GM21825 (cell line): ENCODE data around the gene LRRC61.
"Not testable (repeated sequence)": the region's sequence is repeated elsewhere in the genome, so short reads cannot be mapped to it uniquely, and the experiment has no call there.

Source experiments
- ATAC-seq: cut with Tn5 transposase; IDR thresholded peaks from one replicate; pipeline ENCODE4 v1.9.1; 2021; ENCODE audit warnings: mild to moderate bottlenecking, moderate library complexity; ENCODE audit not compliant: unreplicated experiment

Gene LRRC61

GRCh38 chr7:150307129-150307528, 16.0 kb upstream of the LRRC61 start:
- ATAC-seq: no peak

DNA sequence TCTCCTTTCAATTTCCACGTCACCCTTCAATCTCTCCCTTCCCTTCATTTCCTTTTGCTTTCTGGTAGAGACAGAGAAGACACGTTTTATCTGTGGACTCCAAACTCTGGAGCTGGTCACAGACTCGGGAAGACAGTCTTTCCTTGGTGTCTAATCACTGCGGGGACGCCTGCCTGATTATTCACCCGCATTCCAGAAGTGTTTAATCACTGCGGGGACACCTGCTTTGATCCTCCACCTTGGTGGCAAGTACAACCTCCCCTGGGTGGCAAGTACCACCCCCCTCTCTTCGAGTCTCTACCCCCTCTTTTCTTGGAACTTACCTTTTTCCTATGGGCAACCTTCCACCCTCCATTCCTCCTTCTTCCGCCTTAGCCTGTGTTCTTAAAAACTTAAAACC, 15.3 kb upstream of the LRRC61 start:
- no peak for ATAC-seq

DNA sequence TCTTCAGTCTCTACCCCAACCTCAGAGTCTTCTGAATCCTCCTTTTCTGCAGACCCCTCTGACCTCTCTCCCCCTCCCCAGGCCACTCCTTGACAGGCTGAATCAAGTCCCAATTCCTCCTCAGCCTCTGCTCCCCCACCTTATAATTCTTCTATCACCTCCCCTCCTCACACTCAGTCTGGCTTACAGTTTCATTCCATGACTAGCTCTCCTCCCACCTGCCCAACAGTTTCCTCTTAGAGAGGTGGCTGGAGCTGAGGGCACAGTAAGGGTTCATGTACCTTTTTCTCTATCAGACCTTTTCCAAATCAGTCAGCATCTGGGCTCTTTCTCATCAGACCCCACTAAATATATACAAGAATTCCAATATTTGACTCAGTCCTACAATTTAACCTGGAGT, 14.6 kb upstream of the LRRC61 start:
- no peak for ATAC-seq

DNA sequence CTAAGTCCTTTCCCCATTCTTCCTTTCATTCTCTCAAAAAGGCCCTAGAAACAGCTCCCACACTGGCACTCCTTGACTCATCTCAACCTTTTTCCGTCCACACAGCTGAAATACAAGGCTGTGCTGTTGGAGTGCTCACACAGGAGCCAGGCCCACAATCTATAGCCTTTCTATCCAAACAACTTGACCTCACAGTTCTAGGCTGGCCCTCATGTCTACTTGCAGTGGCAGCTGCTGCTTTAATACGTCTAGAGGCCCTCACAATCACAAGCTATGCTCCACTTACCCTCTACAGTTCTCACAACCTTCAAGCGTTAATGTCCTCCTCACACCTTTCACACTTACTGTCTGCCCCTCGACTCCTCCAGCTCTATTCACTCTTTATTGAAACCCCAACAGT, 12.0 kb upstream of the LRRC61 start:
- ATAC-seq: no peak

DNA sequence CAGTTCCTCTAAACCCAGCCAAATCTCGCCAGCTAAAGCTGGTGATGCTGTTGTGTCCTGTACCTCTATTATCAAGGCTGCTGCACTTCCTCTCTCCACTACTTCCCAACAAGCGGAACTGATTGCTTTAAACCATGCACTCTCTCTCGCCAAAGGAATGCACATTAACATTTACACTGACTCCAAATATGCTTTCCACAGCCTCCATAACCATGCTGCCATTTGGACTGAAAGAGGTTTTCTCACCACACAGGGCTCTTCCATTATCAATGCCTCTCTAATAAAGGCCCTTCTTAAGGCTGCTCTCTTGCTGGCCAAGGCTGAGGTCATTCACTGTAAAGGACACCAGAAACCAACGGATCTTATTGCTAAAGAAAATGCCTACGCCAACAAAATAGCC, 11.4 kb upstream of the LRRC61 start:
- ATAC-seq: no peak

DNA sequence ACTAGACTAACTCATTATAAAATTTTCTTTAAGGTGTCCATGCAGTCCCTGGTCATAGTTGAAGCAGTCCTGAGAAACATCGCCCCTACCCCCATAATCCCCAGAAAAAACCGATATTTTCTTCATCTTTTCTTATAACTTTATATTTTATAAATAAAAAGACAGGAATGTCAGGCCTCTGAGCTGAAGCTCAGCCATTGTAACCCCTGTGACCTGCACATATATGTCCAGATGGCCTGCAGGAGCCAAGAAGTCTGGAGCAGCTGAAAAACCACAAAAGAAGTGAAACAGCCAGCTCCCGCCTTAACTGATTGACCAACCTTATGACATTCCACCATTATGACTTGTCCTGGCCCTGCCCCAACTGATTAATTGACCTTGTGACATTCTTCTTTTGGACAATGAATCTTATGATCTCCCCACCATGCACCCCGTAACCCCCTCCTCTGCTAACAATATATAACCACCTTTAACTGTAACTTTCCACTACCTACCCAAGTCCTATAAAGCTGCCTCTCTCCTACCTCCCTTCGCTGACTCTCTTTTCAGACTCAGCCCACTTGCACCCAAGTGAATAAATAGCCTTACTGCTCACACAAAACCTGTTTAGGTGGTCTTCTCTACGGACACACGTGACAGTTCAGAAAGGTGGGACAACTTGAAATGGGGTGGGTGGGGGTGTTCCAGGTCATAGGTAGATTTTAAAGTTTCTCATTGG, 10.3 kb upstream of the LRRC61 start:
- ATAC-seq: not testable (repeated sequence)

DNA sequence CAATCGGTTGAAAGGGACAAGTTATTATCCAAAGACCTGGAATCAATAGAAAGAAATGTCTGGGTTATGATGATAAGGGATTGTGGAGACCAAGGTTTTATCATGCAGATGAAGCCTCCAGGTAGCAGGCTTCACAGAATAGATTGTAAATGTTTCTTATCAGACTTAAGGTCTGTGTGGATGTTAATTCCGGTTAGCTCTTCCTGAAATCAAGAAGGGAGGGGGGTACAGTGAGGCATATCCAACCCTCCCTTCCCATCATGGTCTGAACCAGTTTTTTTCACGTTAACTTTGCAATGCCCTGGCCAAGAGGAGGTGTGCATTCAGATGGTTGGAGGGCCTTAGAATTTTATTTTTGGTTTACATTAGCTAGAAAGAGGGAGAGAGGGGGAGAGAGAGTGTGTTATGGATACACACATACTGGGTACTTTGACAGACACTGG, 9.8 kb upstream of the LRRC61 start:
- no peak for ATAC-seq

GRCh38 chr7:150313870-150314269, 9.3 kb upstream of the LRRC61 start:
- no peak for ATAC-seq

DNA sequence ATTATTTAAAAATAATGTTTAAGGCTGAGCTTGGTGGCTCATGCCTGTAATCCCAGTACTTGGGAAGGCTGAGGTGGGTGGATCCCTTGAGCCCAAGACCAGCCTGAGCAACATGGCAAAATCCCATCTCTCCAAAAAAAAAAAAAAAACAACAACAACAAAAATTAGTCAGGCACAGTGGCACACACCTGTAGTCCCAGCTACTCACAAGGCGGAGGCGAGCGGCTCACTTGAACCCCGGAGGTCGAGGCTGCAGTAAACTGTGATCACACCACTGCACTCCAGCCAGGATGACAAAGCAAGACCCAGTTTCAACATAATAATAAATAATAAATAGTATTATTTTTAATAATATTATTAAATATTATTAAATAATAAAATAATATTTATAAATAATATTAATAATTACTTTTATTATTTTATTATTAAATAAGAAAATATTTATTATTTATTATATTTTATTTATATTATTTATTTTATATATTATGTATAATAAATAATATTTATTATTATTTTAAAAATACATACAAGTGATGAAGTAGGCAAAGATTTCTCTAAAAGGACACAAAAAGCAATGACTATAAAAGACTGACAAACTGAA, 8.4 kb upstream of the LRRC61 start:
- ATAC-seq: no peak

- ATAC-seq: not testable (repeated sequence)
Observed at GRCh38 chr7:150316987-150317386, 6.2 kb upstream of the LRRC61 start.

DNA sequence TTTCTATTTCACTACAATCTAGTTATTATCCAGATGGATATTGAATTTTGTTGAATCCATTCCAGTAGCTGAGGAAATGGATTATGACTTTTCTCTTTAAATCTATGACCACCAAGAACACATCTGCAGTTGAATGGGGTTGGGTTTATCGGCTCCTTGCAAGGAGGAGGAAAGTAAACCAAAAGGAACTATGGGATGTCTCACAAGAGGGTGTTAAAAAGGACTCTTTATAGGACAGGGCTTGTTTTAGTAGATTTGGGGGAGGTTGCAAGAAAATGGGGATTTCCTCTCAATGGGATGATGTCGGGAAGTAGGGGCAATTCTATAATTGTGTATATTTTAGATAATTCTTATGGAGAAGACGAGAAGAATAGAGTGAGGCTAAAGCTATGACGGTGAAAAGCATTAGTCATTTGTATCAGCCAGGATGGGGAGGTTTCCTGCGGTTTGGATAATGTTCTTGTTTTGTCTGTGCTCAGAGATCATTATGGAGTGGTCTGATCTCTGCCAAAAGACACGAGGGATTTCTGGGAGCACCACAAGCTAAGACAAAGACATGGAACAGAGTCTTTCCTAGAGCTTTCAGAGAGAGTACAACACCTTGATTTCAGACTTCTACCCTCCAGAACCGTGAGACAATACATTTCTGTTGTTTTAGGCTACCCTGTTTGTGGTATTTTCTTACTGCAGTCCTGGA, 5.3 kb upstream of the LRRC61 start:
- no peak for ATAC-seq

GRCh38 chr7:150321788-150322113, 1.4 kb upstream of the LRRC61 start:
- ATAC-seq: no peak

DNA sequence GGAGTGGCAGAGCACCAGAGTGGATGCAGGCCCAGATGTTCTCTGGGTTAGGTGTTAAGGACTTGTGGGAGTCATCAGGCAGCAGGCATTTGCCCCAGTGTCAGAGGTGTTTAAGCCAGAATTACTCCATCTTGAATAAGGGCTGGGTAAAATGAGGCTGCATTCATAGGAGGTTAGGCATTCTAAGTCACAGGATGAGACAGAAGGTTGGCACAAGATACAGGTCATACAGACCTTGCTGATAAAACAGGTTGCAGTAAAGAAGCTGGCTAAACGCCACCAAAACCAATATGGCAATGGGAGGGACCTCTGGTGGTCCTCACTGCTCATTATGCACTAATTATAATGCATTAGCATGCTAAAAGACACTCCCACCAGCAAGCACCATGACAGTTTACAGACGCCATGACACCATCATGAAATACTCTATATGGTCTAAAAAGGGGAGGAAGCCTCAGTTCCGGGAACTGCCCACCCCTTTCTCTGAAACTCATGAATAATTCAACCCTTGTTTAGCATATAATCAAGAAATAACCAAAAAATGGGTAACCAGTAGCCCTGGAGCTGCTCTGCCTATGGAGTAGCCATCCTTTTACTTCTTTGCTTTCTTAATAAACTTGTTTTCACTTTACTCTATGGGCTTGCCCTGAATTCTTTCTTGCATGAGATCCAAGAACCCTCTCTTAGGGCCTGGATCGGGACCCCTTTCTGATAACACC, 882 bp upstream of the LRRC61 start:
- no peak for ATAC-seq

GRCh38 chr7:150323682-150324372, 672 bp downstream of the LRRC61 start:
- no peak for ATAC-seq

DNA sequence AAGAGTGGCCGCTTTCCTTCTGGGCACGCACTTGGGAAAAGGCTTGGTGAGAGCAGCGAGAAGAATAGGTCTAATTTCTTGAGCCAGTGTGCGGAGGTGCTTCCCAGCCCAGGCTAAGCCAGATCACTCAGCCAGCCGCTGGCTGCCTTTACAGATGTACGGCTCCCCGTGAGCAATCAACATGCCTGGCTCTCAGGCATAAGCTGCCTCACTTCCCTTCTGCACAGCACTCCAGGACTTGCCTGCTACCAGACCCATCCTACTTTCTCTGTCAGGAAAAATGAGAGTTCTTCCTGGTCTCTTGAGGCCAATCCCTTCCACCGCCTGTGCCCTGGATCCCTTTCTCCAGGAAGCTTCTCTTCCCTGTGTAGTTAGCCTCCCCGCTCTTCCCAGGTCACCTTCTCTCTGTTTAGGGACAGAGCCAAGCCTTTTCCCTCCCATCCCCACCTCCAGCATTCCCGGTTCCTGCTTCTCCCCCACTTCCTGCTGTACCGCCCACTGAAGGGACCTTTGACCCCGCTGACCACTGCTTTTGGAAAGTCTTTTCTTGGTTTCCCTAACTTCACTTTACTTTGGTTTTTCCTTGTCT, 1.3 kb downstream of the LRRC61 start:
- no peak for ATAC-seq

DNA sequence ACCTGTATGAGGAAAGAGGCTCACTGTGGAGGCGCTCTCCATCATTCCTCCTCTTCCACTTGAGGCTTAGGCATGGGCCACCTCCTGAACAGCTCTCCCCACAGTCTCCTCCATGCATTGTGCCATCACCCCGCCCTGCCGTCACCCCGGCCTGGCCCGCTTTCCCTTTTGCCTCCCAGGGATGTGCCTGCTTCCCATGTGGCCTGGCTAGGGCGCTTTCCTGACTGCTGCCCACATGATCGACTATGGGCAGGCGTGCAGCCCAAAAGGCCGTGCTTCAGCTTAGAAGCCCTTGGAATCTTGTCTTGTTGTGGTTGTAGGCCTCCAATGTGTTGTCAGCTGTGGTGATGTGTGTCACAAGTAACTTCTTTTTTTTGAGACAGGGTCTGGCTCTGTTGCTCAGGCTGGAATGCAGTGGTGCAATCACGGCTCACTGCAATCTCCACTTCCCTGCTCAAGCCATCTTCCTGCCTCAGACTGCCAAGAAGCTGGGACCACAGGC, 2.0 kb downstream of the LRRC61 start:
- ATAC-seq: no peak

GRCh38 chr7:150325901-150326300, 2.7 kb downstream of the LRRC61 start:
- ATAC-seq: no peak

DNA sequence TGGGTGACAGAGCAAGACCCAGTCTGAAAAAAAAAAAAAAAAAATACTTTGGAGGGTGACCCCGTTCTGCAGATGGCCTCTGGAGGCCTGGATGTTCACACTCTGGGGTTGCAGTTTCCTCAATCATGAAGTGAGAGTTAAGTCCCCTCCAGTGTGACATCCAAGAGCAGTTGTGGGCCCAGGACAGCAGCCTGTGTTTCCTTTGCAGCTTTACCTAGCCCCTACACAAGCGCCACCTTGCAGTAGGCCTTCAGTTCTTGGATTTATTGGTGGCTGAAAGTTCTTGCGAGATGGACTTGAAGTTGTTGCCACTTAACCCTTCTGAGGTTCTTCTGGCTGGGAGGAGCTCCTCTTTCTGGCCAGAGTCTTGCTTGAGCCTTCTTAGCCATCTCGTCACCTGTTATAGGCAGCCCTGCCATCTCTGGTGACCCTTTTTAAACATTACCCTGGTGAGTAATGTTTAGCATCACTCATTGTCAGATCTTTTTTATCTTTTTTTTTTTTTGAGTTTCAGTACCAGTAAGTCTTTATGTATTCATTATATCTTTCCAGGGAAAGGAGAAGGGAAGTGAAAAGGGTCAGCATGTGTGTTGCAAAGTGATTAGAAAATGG, 3.6 kb downstream of the LRRC61 start:
- no peak for ATAC-seq

GRCh38 chr7:150327308-150327707, 4.2 kb downstream of the LRRC61 start:
- no peak for ATAC-seq
